HepG2 (cell line): Measurements from ENCODE around the gene JPT1. TPM values are rescaled to one million over a fixed set of nuclear protein-coding genes. Genes with fewer than 3 reads are reported as not detected.
"Not testable (repeated sequence)": the region's sequence is repeated elsewhere in the genome, so short reads cannot be mapped to it uniquely, and the experiment has no call there.

Source experiments
- ATAC-seq: fragments of 200-7000 bp; cut with Tn5 transposase; 3 replicates; pipeline ENCODE4 v1.9.1; 2020; ENCODE audit warnings: mild to moderate bottlenecking, moderate library complexity
- BruUV-seq: library from RNA; stranded (reverse); fragments of 400-500 nt; replicated peaks from 2 replicates; lab custom pipeline; 2021; lab: Mats Ljungman, UMichigan
- CTCF ChIA-PET: fragments of 300-600 bp; formaldehyde crosslinking; extraction: SDS; loops from one replicate; lab custom pipeline; 2021; ENCODE audit warnings: low total read pairs, inconsistent platforms, low intra/inter-chr PET ratio; lab: Yijun Ruan, JAX
- POLR2A ChIA-PET: fragments of 350-600 bp; sonication (Branson Sonifier 250); formaldehyde crosslinking; loops from one replicate; lab custom pipeline; 2020; ENCODE audit warnings: antibody characterized with exemption, inconsistent platforms; lab: Yijun Ruan, JAX
- DNase-seq: peaks from one replicate; pipeline ENCODE4 v3.0.0-alpha.2; 2015; ENCODE audit warnings: low spot score
- FAIRE-seq: peaks from 3 replicates; lab custom pipeline; 2011; peaks lifted over from hg19 to GRCh38; lab: Jason Lieb, UNC
- H2AFZ ChIP-seq: one replicate; pipeline ENCODE4 v1.6.1; 2011; ENCODE audit warnings: low read length, inconsistent platforms
- H3K27ac ChIP-seq: fragments of 300-600 bp; 3 replicates; pipeline ENCODE4 v1.8.0; 2011; ENCODE audit warnings: mixed run types, mild to moderate bottlenecking, mixed read lengths, low read length, inconsistent platforms; ENCODE audit not compliant: insufficient read depth; ENCODE audit errors: extremely low read length
- H3K27me3 ChIP-seq, 2 experiments: fragments of 200-600 bp in 1 of 2; 2 replicates in 1 of 2; 3 replicates in 1 of 2; pipeline versions ENCODE4 v1.6.0 to v1.8.0; 2011; ENCODE audit warnings: low read length in 2 of 2, mild to moderate bottlenecking in 2 of 2, moderate library complexity in 2 of 2, inconsistent platforms in 1 of 2; ENCODE audit not compliant: insufficient read depth in 2 of 2, control insufficient read depth in 1 of 2
- H3K36me3 ChIP-seq, 2 experiments: fragments of 200-600 bp in 1 of 2; replicated peaks in 1 of 2; 2 replicates in 1 of 2; 3 replicates in 1 of 2; pipeline versions ENCODE4 v1.5.1 to v1.8.0; 2011; ENCODE audit warnings: low read length in 2 of 2, inconsistent platforms in 1 of 2; ENCODE audit not compliant: insufficient read depth in 2 of 2, control insufficient read depth in 1 of 2
- H3K4me1 ChIP-seq: 2 replicates; pipeline ENCODE4 v1.5.1; 2012; ENCODE audit warnings: low read length, inconsistent platforms; ENCODE audit not compliant: insufficient read depth
- H3K4me2 ChIP-seq: 2 replicates; pipeline ENCODE4 v1.6.0; 2011; ENCODE audit warnings: low read depth, low read length, inconsistent platforms
- H3K4me3 ChIP-seq, 3 experiments: fragments of 200-600 bp in 1 of 3; sonication (generic), shearing (Covaris generic) in 1 of 3; replicated peaks in 1 of 3; 2 replicates each; pipeline ENCODE4 v1.5.1; 2011 to 2016; ENCODE audit warnings: low read length in 3 of 3, inconsistent platforms in 2 of 3, low read depth in 2 of 3, mild to moderate bottlenecking in 2 of 3, control low read depth in 1 of 3, mixed read lengths in 1 of 3; ENCODE audit not compliant: insufficient read depth in 1 of 3
- H3K79me2 ChIP-seq: one replicate; pipeline ENCODE4 v1.6.1; 2011; ENCODE audit warnings: low read length, inconsistent platforms; ENCODE audit not compliant: insufficient read depth
- H3K9ac ChIP-seq: 2 replicates; pipeline ENCODE4 v1.6.0; 2011; ENCODE audit warnings: mild to moderate bottlenecking, low read depth, low read length, inconsistent platforms; ENCODE audit not compliant: insufficient read depth
- H3K9me3 ChIP-seq: 2 replicates; pipeline ENCODE4 v1.5.1; 2012; ENCODE audit warnings: mild to moderate bottlenecking, low read length
- H4K20me1 ChIP-seq: 2 replicates; pipeline ENCODE4 v1.6.0; 2011; ENCODE audit warnings: inconsistent platforms, mild to moderate bottlenecking, low read length, moderate library complexity; ENCODE audit not compliant: insufficient read depth
- ZNF501 ChIP-seq: sonication (generic); formaldehyde crosslinking; IDR thresholded peaks from 2 replicates; pipeline ENCODE4 v1.5.1; 2020; ENCODE audit warnings: mild to moderate bottlenecking, moderate library complexity, missing genetic modification reagents
- WGBS: methylation state at CpG from one replicate; pipeline ENCODE4 v1.1.6; 2017; ENCODE audit warnings: low lambda C conversion rate; 5-methylcytosine and 5-hydroxymethylcytosine counted together
- in situ Hi-C: cut with HindIII; loops from 2 replicates; pipeline ENCODE4 v1.10.0; 2017; ENCODE audit warnings: low pct_unique_long_range_greater_than_20kb; ENCODE audit not compliant: extremely low pct_ligation_motif_present
- intact Hi-C: fragments of 100-400 bp; cut with micrococcal nuclease; formaldehyde crosslinking; loops from one replicate; pipeline ENCODE4 v1.10.0; 2022; ENCODE audit not compliant: unreplicated experiment
- polyA plus RNA-seq, 8 experiments: library from polyadenylated mRNA; depleted of rRNA in 3 of 8; stranded (reverse) in 7 of 8; unstranded in 1 of 8; fragments of >200 nt; fragmentation: Illumina TruSeq in 4 of 8; extraction: Trizol in 4 of 8; gene quantifications; 2 replicates each; pipeline versions ENCODE4 v1.2.1 to v1.2.3, GENCODE V29; 2011 to 2016; ENCODE audit warnings: low read depth in 4 of 8, missing spikeins in 1 of 8, mixed read lengths in 1 of 8; ENCODE audit not compliant: insufficient read depth in 1 of 8
- total RNA-seq, 5 experiments: library from RNA; depleted of rRNA; stranded (reverse); fragments of >200 nt; fragmentation: Illumina TruSeq; extraction: Trizol; gene quantifications; 2 replicates each; pipeline ENCODE4 v1.2.3, GENCODE V29; 2016; ENCODE audit warnings: low read depth in 1 of 5
- TF ChIP-seq, protein P1 (sequence below), 2 experiments: sonication (generic) in 1 of 2; formaldehyde crosslinking in 1 of 2; IDR thresholded peaks; 2 replicates each; pipeline versions ENCODE4 v1.4.0 to v1.6.1; 2018 to 2020; ENCODE audit warnings: missing genetic modification reagents in 2 of 2, borderline replicate concordance in 1 of 2, low read depth in 1 of 2, mild to moderate bottlenecking in 1 of 2, missing biosample characterization in 1 of 2
- TF ChIP-seq, protein P2 (sequence below): sonication (generic); formaldehyde crosslinking; IDR thresholded peaks from 2 replicates; pipeline ENCODE4 v1.4.0; 2020; ENCODE audit warnings: missing genetic modification reagents

Gene JPT1
- total and polyA plus RNA-seq, 2 of the 13 experiments (the other 11 are each of a cell fraction or from before 2014, with no cell fraction given), result 43.3 to 256 TPM

DNA sequence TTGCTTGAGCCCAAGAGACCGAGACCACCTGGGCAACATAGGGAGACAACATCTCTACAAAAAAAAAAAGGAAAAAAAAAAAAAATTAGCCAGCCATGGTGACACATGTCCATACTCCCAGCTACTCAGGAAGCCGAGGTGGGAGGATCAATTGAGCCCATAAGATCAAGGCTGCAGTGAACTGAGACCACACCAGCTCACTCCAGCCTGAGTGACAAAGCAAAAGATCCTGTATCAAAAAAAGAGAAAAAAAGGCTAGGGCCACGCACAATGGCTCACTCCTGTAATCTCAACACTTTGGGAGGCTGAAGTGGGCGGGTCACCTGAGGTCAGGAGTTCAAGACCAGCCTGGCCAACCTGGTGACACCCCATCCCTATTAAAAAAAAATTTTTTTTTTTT is 14.7 kb upstream of the JPT1 start (continued):
- TF ChIP-seq, protein P1, sequence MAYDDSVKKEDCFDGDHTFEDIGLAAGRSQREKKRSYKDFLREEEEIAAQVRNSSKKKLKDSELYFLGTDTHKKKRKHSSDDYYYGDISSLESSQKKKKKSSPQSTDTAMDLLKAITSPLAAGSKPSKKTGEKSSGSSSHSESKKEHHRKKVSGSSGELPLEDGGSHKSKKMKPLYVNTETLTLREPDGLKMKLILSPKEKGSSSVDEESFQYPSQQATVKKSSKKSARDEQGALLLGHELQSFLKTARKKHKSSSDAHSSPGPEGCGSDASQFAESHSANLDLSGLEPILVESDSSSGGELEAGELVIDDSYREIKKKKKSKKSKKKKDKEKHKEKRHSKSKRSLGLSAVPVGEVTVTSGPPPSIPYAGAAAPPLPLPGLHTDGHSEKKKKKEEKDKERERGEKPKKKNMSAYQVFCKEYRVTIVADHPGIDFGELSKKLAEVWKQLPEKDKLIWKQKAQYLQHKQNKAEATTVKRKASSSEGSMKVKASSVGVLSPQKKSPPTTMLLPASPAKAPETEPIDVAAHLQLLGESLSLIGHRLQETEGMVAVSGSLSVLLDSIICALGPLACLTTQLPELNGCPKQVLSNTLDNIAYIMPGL (CRISPR knock-in tag; IDR thresholded peaks at IDR 0.05; ENCODE audit: borderline replicate concordance in 1 of 2, low read depth in 1 of 2), result no peak
- TF ChIP-seq ZNF501, result peak; percentile 46; the same call in 1 of the 2 replicates

DNA sequence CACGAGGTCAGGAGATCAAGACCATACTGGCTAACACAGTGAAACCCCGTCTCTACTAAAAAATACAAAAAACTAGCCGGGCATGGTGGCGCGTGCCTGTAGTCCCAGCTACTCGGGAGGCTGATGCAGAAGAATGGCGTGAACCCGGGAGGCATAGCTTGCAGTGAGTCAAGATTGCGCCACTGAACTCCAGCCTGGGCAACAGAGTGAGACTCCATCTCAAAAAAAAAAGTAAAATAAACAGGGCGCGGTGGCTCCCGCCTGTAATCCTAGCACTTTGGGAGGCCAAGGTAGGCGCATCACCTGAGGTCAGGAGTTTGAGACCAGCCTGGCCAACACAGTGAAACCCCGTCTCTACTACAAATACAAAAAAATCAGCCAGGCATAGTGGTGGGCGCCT is 10.3 kb upstream of the JPT1 start:
- H3K9ac ChIP-seq, ATAC-seq, in situ Hi-C loops, intact Hi-C loops, H3K4me3 ChIP-seq, H3K27me3 ChIP-seq, CTCF ChIA-PET, H4K20me1 ChIP-seq, H3K9me3 ChIP-seq, H3K4me2 ChIP-seq, FAIRE-seq, H3K4me1 ChIP-seq, DNase-seq, H2AFZ ChIP-seq, BruUV-seq, H3K27ac ChIP-seq, H3K79me2 ChIP-seq: not testable (repeated sequence)
- TF ChIP-seq, protein P2, sequence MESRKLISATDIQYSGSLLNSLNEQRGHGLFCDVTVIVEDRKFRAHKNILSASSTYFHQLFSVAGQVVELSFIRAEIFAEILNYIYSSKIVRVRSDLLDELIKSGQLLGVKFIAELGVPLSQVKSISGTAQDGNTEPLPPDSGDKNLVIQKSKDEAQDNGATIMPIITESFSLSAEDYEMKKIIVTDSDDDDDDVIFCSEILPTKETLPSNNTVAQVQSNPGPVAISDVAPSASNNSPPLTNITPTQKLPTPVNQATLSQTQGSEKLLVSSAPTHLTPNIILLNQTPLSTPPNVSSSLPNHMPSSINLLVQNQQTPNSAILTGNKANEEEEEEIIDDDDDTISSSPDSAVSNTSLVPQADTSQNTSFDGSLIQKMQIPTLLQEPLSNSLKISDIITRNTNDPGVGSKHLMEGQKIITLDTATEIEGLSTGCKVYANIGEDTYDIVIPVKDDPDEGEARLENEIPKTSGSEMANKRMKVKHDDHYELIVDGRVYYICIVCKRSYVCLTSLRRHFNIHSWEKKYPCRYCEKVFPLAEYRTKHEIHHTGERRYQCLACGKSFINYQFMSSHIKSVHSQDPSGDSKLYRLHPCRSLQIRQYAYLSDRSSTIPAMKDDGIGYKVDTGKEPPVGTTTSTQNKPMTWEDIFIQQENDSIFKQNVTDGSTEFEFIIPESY (CRISPR knock-in tag), result peak; percentile 52; the same call in 1 of the 2 replicates
- 96% methylated on average over 15 of the region's 15 CpGs for WGBS
- POLR2A ChIA-PET, result interaction anchor here (0.6 to 1.3 kb wide), 2 partner anchors 10 to 16 kb away, joined by 3 read pairs; partner anchors contain the start of gene JPT1
- peaks cover 7 to 28% of the 10 kb centered on the region in 2 experiments; a peak in 4 of 5 replicates for H3K36me3 ChIP-seq
